C4-2B (cell line): ENCODE measurements around the gene CORO1A.

Experiments used
- H3K27ac ChIP-seq: fragments of 450-650 bp; 2 replicates; pipeline ENCODE4 v1.5.1; 2017
- CTCF ChIP-seq: fragments of 450-650 bp; conservative IDR thresholded peaks from 2 replicates; pipeline ENCODE4 v1.5.1; 2017; ENCODE audit warnings: mild to moderate bottlenecking
- ZFX ChIP-seq: fragments of 450-650 bp; IDR thresholded peaks from 2 replicates; pipeline ENCODE4 v1.6.1; 2017

The CORO1A gene

GRCh38 chr16:30143347-30143702, 40.1 kb upstream of the CORO1A start:
- no peak overlapping the region for H3K27ac ChIP-seq
- TF ChIP-seq CTCF: no peak; the same call in 1 of the 2 replicates
- TF ChIP-seq ZFX: no peak

GRCh38 chr16:30144017-30144416, 39.4 kb upstream of the CORO1A start:
- H3K27ac ChIP-seq: no peak overlapping the region
- TF ChIP-seq ZFX (no peak), CTCF (no peak)

GRCh38 chr16:30144917-30145316, 38.5 kb upstream of the CORO1A start:
- no peak overlapping the region for H3K27ac ChIP-seq
- TF ChIP-seq CTCF (no peak), ZFX (no peak)

GRCh38 chr16:30145657-30146056, 37.7 kb upstream of the CORO1A start:
- H3K27ac ChIP-seq: no peak overlapping the region
- no peak for TF ChIP-seq ZFX

- H3K27ac ChIP-seq: no peak overlapping the region
- TF ChIP-seq CTCF (no peak), ZFX (no peak)
These were observed 35.4 kb upstream of the CORO1A start for GRCh38 chr16:30147843-30148510.

- no peak overlapping the region for H3K27ac ChIP-seq
- no peak for TF ChIP-seq CTCF
- no peak for TF ChIP-seq ZFX
These were observed 34.0 kb upstream of the CORO1A start for GRCh38 chr16:30149250-30149930.

GRCh38 chr16:30151091-30151490, 32.3 kb upstream of the CORO1A start:
- H3K27ac ChIP-seq: no peak overlapping the region
- TF ChIP-seq CTCF (no peak), ZFX (no peak)

- H3K27ac ChIP-seq: no peak overlapping the region
- TF ChIP-seq ZFX (no peak), CTCF (no peak)
These were observed 30.9 kb upstream of the CORO1A start for GRCh38 chr16:30152517-30152916.
